Spleen (tissue), 11 donors: ENCODE results near the gene MYO18A. TPM values are rescaled to one million over a fixed set of nuclear protein-coding genes. Genes with fewer than 3 reads are reported as not detected.
A peak's percentile ranks its signal among the peaks of the same experiment; 100 is the strongest.

Experiments used
- DNase-seq: peaks from one replicate; pipeline ENCODE4 v3.0.0-alpha.2; 2020
- H3K27ac ChIP-seq, 8 donors: fragments of 200-600 bp; sonication (generic) in 7 of 8; 1 replicate in 4 of 8; 2 replicates in 4 of 8; pipeline versions ENCODE4 v1.5.0 to v1.8.0; 2016 to 2021; ENCODE audit warnings: inconsistent platforms in 4 of 8, mild to moderate bottlenecking in 4 of 8, moderate library complexity in 1 of 8
- H3K27me3 ChIP-seq, 7 donors: fragments of 200-600 bp; sonication (generic) in 6 of 7; replicated peaks in 1 of 7; 1 replicate in 4 of 7; 2 replicates in 3 of 7; pipeline versions ENCODE4 v1.5.0 to v1.8.0; 2016 to 2021; ENCODE audit warnings: inconsistent platforms in 3 of 7, mild to moderate bottlenecking in 1 of 7
- H3K36me3 ChIP-seq, 6 donors: fragments of 200-600 bp; sonication (generic) in 5 of 6; 1 replicate in 4 of 6; 2 replicates in 2 of 6; pipeline versions ENCODE4 v1.5.0 to v1.8.0; 2016 to 2021; ENCODE audit warnings: inconsistent platforms in 2 of 6
- H3K4me1 ChIP-seq, 6 donors: fragments of 200-600 bp; sonication (generic) in 5 of 6; 1 replicate in 3 of 6; 2 replicates in 3 of 6; pipeline versions ENCODE4 v1.5.0 to v1.8.0; 2016 to 2021; ENCODE audit warnings: inconsistent platforms in 3 of 6
- H3K4me3 ChIP-seq, 8 donors: fragments of 200-600 bp; sonication (generic) in 7 of 8; 1 replicate in 4 of 8; 2 replicates in 4 of 8; pipeline versions ENCODE4 v1.5.0 to v1.8.0; 2016 to 2021; ENCODE audit warnings: inconsistent platforms in 4 of 8, mild to moderate bottlenecking in 4 of 8, moderate library complexity in 2 of 8
- H3K9me3 ChIP-seq, 8 donors: fragments of 200-600 bp; sonication (generic) in 7 of 8; 1 replicate in 4 of 8; 2 replicates in 4 of 8; pipeline versions ENCODE4 v1.5.0 to v1.8.0; 2016 to 2021; ENCODE audit warnings: inconsistent platforms in 4 of 8
- CTCF ChIP-seq, 11 experiments: fragments of 200-600 bp in 7 of 11; fragments of 450-650 bp in 4 of 11; sonication (generic) in 4 of 11; IDR thresholded peaks in 8 of 11; conservative IDR thresholded peaks in 3 of 11; 1 replicate in 7 of 11; 2 replicates in 4 of 11; pipeline versions ENCODE4 v1.4.0 to v1.8.0; 2016 to 2021; ENCODE audit warnings: antibody characterized with exemption in 11 of 11, inconsistent platforms in 4 of 11, mild to moderate bottlenecking in 1 of 11
- POLR2A ChIP-seq, 3 donors: fragments of 450-650 bp; IDR thresholded peaks; one replicate each; pipeline ENCODE4 v1.5.1; 2017; ENCODE audit warnings: antibody characterized with exemption in 3 of 3, mild to moderate bottlenecking in 1 of 3
- POLR2AphosphoS5 ChIP-seq, 3 donors: sonication (generic); formaldehyde crosslinking; IDR thresholded peaks; one replicate each; pipeline ENCODE4 v1.5.1; 2017; ENCODE audit warnings: antibody characterized with exemption in 3 of 3
- WGBS, 5 donors: extraction: QIAGEN DNeasy Blood & Tissue Kit in 3 of 5; methylation state at CpG; one replicate each; pipeline versions ENCODE4 v1.1.5 to v1.1.7; 2013 to 2018; 5-methylcytosine and 5-hydroxymethylcytosine counted together
- intact Hi-C: fragments of 100-400 bp; cut with DNase I; formaldehyde crosslinking; loops from one replicate; pipeline ENCODE4 v1.15.0; 2023; ENCODE audit warnings: low total_unique reads
- polyA plus RNA-seq, 3 donors: library from polyadenylated mRNA; stranded (reverse); fragments of 200-250 nt; gene quantifications; one replicate each; pipeline ENCODE4 v1.2.1, GENCODE V29; 2013
- total RNA-seq, 7 donors: library from RNA; depleted of rRNA in 3 of 7; stranded (reverse); fragments of >200 nt in 3 of 7; fragmentation: NEBNext Ultra II Directional in 4 of 7; extraction: Animal tissue kit (Norgen Biotek cat#: 25700) in 4 of 7; gene quantifications; one replicate each; pipeline versions ENCODE4 v1.1.0 to v1.2.1, GENCODE V29; 2016 to 2021
- donor health status: healthy with polysubstance abuse.
- donor health status: DM: no; HTN: no; CAD: no; lungs with moderate emphysema.
- donor health status: DM: no; HTN: no; CAD: no.
- donor health status: Bipolar disorder and iron deficiency.
- donor health status: healthy.
- donor health status: DM: no; HTN: no; CAD: no.
- donor health status: DM: yes; HTN: yes; CAD: no.

The MYO18A gene
- total and polyA plus RNA-seq, 10 donors, result 24.2 to 114 (median 68.0) TPM

GRCh38 chr17:29041091-29041490 is 139.1 kb downstream of the MYO18A start:
- DNase-seq, result no peak
- no peak overlapping the region for H3K4me3 ChIP-seq

DNA sequence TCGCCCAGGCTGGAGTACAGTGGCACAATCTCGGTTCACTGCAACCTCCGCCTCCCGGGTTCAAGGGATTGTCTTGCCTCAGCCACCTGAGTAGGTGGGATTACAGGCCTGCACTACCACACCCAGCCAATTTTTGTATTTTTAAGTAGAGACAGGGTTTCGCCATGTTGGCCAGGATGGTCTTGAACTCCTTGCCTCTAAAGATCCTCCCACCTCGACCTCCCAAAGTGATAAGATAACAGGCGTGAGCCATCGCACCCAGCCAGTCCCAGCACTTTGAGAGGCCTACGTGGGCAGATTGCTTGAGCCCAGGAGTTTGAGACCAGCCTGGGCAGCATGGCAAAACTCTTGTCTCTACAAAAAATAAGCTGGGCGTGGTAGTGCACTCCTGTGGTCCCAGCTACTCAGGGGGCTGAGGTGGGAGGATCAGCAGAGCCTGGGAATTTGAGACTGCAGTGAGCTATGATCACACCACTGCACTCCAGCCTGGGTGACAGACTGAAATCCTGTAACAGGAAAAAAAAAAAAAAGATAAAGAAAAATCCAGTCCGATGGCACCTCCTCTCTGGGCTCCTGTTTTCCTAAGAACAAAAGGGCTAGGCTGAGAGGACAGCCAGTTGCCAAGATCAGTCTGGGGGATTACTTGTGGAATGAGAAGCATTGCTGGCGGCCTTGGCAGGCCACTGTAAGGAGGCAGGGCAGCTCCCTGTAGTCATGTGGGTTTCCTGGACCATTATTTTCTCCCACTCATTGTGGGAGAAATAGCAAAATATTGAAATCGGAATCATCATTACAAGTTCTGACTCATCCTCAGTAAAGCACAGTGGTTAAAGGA is 140.2 kb downstream of the MYO18A start:
- Histone ChIP-seq H3K27ac (peak overlapping the region in 1 of 8 donors; percentile 20), H3K4me1 (peaks cover 14 to 30% (median 20%) of the 10 kb centered on the region in 6 donors), H3K9me3 (peaks cover 0 to 9% (median under 1%) of the 10 kb centered on the region in 8 donors), H3K36me3 (no peaks in the 10 kb centered on the region), H3K27me3 (peaks cover 0 to 28% (median 0%) of the 10 kb centered on the region in 7 donors), H3K4me3 (no peak overlapping the region)
- WGBS, 5 donors, result 82 to 90% (median 88%) methylated on average over 12 to 13 of the region's 13 CpGs
- intact Hi-C loops, result no loop called here
- no peak for TF ChIP-seq POLR2A (IDR thresholded peaks at IDR 0.05)
- no peak for TF ChIP-seq CTCF (IDR thresholded peaks at IDR 0.05 in 8 of 11, conservative IDR thresholded peaks at IDR 0.05 in 3 of 11)
- TF ChIP-seq POLR2AphosphoS5 (IDR thresholded peaks at IDR 0.05), result no peak
- DNase-seq, result no peak

More at GRCh38 chr17:29041091-29041490, 139.1 kb downstream of the MYO18A start:
- no peaks in the 10 kb centered on the region for H3K36me3 ChIP-seq
- peak overlapping the region in 1 of 8 donors; percentile 23 for H3K27ac ChIP-seq
- H3K4me1 ChIP-seq, result peaks cover 14 to 37% (median 23%) of the 10 kb centered on the region in 6 donors
- TF ChIP-seq POLR2AphosphoS5 (IDR thresholded peaks at IDR 0.05), result no peak
- no peak for TF ChIP-seq POLR2A (IDR thresholded peaks at IDR 0.05)
- no peak for TF ChIP-seq CTCF (IDR thresholded peaks at IDR 0.05 in 8 of 11, conservative IDR thresholded peaks at IDR 0.05 in 3 of 11)
- peaks cover 0 to 18% (median 0%) of the 10 kb centered on the region in 7 donors for H3K27me3 ChIP-seq
- intact Hi-C loops, result no loop called here
- H3K9me3 ChIP-seq, result no peaks in the 10 kb centered on the region
- WGBS, 5 donors, result 94 to 100% (median 96%) methylated on average over 2 of the region's 2 CpGs

DNA sequence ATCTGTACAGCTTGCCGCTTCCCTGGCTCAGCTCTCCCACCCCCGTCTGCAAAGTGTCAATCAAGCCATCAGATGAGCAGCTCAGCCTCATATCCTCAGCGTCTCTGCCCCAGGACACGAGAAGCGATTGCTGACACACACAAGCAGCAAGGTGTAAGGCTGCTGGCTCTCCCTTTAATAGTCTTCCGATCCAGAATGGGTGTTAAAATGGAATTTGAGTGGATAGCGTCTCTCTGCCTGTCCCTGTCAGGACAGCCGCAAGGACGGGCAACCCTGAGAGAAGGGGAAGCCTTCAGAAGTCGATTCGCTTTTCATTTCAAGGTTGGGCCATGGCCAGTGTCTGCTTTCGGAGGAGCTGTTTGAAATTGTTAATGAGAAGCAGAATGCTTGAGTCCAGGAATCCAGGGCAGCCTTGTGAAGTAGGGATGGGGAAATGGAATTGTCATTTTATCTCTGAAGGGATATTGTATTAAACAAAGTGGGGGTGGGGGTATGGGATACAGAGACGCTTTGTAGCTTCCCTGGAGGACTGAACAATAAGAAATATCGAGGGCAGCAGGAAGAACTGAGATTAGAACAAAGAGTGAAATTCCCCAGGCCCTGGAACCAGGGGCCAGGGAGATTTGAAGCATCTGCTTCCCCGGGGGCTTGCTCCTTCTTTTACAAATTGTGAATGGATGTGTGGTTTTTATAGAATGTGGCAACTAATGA is 142.0 kb downstream of the MYO18A start:
- H3K27ac ChIP-seq, result no peak overlapping the region
- no peak overlapping the region for H3K4me3 ChIP-seq
- no peak for TF ChIP-seq POLR2A (IDR thresholded peaks at IDR 0.05)
- TF ChIP-seq POLR2AphosphoS5 (IDR thresholded peaks at IDR 0.05), result no peak
- no peak for TF ChIP-seq CTCF (IDR thresholded peaks at IDR 0.05 in 8 of 11, conservative IDR thresholded peaks at IDR 0.05 in 3 of 11)
- DNase-seq, result no peak
- WGBS, 5 donors, result 46 to 55% (median 48%) methylated on average over 15 of the region's 15 CpGs
- H3K27me3 ChIP-seq, result peaks cover 0 to 36% (median under 1%) of the 10 kb centered on the region in 7 donors
- H3K36me3 ChIP-seq, result no peaks in the 10 kb centered on the region
- H3K4me1 ChIP-seq, result peaks cover 9 to 19% (median 14%) of the 10 kb centered on the region in 6 donors
- H3K9me3 ChIP-seq, result peaks cover 0 to 23% (median 15%) of the 10 kb centered on the region in 8 donors
- intact Hi-C loops, result no loop called here

DNA sequence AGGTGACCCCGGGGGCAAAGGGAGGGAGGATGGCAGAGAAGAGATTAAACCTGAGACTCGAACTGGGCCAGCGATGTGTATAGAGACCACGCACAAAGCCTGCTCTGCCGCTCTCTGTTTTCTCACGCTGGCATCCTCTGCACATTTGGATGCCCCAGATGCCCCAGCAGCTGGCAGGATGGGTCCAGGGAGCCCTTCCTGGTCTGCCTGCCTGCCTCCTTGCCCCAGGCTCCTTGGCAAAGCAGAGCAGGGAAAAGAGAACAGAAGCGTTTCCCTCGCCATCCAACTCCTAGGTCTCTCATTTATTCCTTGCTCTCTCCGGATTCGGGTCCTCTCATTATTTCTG is 142.5 kb downstream of the MYO18A start:
- intact Hi-C loops, result no loop called here
- 73 to 85% (median 83%) methylated on average over 10 of the region's 10 CpGs for WGBS, 5 donors

More for the DNA sequence above, 142.5 kb downstream of the MYO18A start:
- TF ChIP-seq POLR2AphosphoS5 (IDR thresholded peaks at IDR 0.05) (no peak), POLR2A (IDR thresholded peaks at IDR 0.05) (no peak), CTCF (IDR thresholded peaks at IDR 0.05 in 8 of 11, conservative IDR thresholded peaks at IDR 0.05 in 3 of 11) (no peak)
- peak; percentile 30 for DNase-seq
- Histone ChIP-seq H3K9me3 (peaks cover 0 to 23% (median 15%) of the 10 kb centered on the region in 8 donors), H3K27ac (no peak overlapping the region), H3K4me1 (peaks cover 4 to 13% (median 9%) of the 10 kb centered on the region in 6 donors), H3K36me3 (no peaks in the 10 kb centered on the region), H3K4me3 (no peak overlapping the region), H3K27me3 (peaks cover 0 to 42% (median 6%) of the 10 kb centered on the region in 7 donors)
